Measurements from ENCODE around the gene VWDE. TPM values are rescaled to one million over a fixed set of nuclear protein-coding genes. Genes with fewer than 3 reads are reported as not detected.
A peak's percentile ranks its signal among the peaks of the same experiment; 100 is the strongest.

VWDE gene
- total RNA-seq, 1 donor from 2014 or later = 12.4 TPM

- Mint-ChIP-seq H3K36me3 (ENCODE audit: unreplicated experiment) (no peaks in the 10 kb centered on the region), H3K27ac (ENCODE audit: unreplicated experiment) (no peak overlapping the region), H3K4me1 (ENCODE audit: low read depth, unreplicated experiment) (peaks cover 22% of the 10 kb centered on the region), H3K4me3 (ENCODE audit: unreplicated experiment) (no peak overlapping the region), H3K9me3 (ENCODE audit: unreplicated experiment) (no peaks in the 10 kb centered on the region), H3K27me3 (ENCODE audit: unreplicated experiment) (no peaks in the 10 kb centered on the region)
- TF ChIP-seq CTCF (IDR thresholded peaks at IDR 0.05; ENCODE audit: partially characterized antibody, unreplicated experiment) = no peak
- no peak for DNase-seq
These were observed 11.6 kb downstream of the VWDE start for GRCh38 chr7:12391922-12392615.

DNA sequence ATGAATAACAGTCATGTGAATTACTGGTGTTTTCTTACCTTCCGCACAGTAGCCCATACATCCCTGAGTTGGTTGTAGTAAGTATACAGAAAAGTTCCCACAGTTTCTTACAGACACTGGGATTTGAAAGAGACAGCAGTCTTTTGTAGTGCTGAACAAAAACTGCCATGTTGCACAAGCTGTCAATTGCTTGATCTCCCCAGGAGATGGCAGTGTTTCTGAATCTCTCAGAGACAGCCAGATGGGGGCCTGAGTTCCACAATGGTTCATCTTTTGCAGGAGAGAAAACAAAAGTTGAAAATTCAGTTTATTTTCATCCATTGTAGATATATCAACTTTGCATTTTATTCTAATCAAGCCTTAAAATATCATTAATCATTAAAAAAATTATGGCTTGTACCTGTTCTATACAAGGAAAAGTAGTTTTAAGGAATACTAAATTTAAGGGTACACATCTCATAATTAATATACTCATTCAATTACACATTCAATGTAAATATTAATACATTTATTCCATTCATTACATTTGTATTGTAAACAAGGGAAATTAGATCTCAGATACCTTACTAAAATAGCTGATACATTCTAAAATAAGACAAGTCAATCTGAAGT is 14.5 kb downstream of the VWDE start:
- TF ChIP-seq CTCF (IDR thresholded peaks at IDR 0.05; ENCODE audit: partially characterized antibody, unreplicated experiment) = peak; percentile 82
- Mint-ChIP-seq H3K36me3 (ENCODE audit: unreplicated experiment) (no peaks in the 10 kb centered on the region), H3K27me3 (ENCODE audit: unreplicated experiment) (peaks cover 5% of the 10 kb centered on the region), H3K9me3 (ENCODE audit: unreplicated experiment) (peaks cover 6% of the 10 kb centered on the region), H3K27ac (ENCODE audit: unreplicated experiment) (peak overlapping the region; percentile 79), H3K4me1 (ENCODE audit: low read depth, unreplicated experiment) (peaks cover 38% of the 10 kb centered on the region), H3K4me3 (ENCODE audit: unreplicated experiment) (no peak overlapping the region)
- peak; percentile 55 for DNase-seq

- H3K9me3 Mint-ChIP-seq (ENCODE audit: unreplicated experiment) = peaks cover 6% of the 10 kb centered on the region
- H3K36me3 Mint-ChIP-seq (ENCODE audit: unreplicated experiment) = no peaks in the 10 kb centered on the region
- H3K4me1 Mint-ChIP-seq (ENCODE audit: low read depth, unreplicated experiment) = peaks cover 35% of the 10 kb centered on the region
- peak; percentile 33 for DNase-seq
- peak overlapping the region; percentile 99 for H3K27ac Mint-ChIP-seq (ENCODE audit: unreplicated experiment)
- H3K27me3 Mint-ChIP-seq (ENCODE audit: unreplicated experiment) = peaks cover 5% of the 10 kb centered on the region
- H3K4me3 Mint-ChIP-seq (ENCODE audit: unreplicated experiment) = peak overlapping the region; percentile 61
- no peak for TF ChIP-seq CTCF (IDR thresholded peaks at IDR 0.05; ENCODE audit: partially characterized antibody, unreplicated experiment)
These were observed 17.3 kb downstream of the VWDE start for GRCh38 chr7:12386313-12386740.

- H3K36me3 Mint-ChIP-seq (ENCODE audit: unreplicated experiment) = no peaks in the 10 kb centered on the region
- peak overlapping the region; percentile 99 for H3K27ac Mint-ChIP-seq (ENCODE audit: unreplicated experiment)
- peaks cover 6% of the 10 kb centered on the region for H3K9me3 Mint-ChIP-seq (ENCODE audit: unreplicated experiment)
- DNase-seq = no peak
- H3K4me1 Mint-ChIP-seq (ENCODE audit: low read depth, unreplicated experiment) = peaks cover 35% of the 10 kb centered on the region
- peak overlapping the region; percentile 42 for H3K4me3 Mint-ChIP-seq (ENCODE audit: unreplicated experiment)
- H3K27me3 Mint-ChIP-seq (ENCODE audit: unreplicated experiment) = peaks cover 5% of the 10 kb centered on the region
- no peak for TF ChIP-seq CTCF (IDR thresholded peaks at IDR 0.05; ENCODE audit: partially characterized antibody, unreplicated experiment)
These were observed 18.3 kb downstream of the VWDE start for GRCh38 chr7:12385364-12385786.

DNA sequence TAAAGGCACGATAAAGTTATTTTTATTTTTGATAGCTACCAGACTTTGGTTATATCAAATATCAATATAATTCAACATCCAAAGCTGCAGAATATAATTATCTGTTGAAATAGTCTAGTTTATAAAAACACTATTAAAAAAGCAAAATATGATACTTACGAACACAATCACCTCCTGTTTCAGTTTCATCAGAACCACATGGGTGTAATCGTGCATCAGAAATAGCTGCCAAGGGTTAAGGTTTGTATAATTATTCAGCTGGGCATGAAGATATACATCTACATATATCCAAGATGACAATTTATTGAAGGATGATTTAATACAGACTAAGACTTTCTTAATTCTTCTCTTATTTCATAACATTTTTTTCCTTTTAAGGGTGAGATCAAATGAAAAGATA is 20.3 kb downstream of the VWDE start:
- no peaks in the 10 kb centered on the region for H3K36me3 Mint-ChIP-seq (ENCODE audit: unreplicated experiment)
- peaks cover 5% of the 10 kb centered on the region for H3K27me3 Mint-ChIP-seq (ENCODE audit: unreplicated experiment)
- no peak overlapping the region for H3K27ac Mint-ChIP-seq (ENCODE audit: unreplicated experiment)
- H3K9me3 Mint-ChIP-seq (ENCODE audit: unreplicated experiment) = peaks cover 6% of the 10 kb centered on the region
- DNase-seq = no peak
- H3K4me3 Mint-ChIP-seq (ENCODE audit: unreplicated experiment) = no peak overlapping the region
- no peak for TF ChIP-seq CTCF (IDR thresholded peaks at IDR 0.05; ENCODE audit: partially characterized antibody, unreplicated experiment)
- peaks cover 32% of the 10 kb centered on the region for H3K4me1 Mint-ChIP-seq (ENCODE audit: low read depth, unreplicated experiment)
